Measurements from ENCODE around the gene NUTM2G.
"Not testable (repeated sequence)": the region's sequence is repeated elsewhere in the genome, so short reads cannot be mapped to it uniquely, and the experiment has no call there.

Gene NUTM2G, protein sequence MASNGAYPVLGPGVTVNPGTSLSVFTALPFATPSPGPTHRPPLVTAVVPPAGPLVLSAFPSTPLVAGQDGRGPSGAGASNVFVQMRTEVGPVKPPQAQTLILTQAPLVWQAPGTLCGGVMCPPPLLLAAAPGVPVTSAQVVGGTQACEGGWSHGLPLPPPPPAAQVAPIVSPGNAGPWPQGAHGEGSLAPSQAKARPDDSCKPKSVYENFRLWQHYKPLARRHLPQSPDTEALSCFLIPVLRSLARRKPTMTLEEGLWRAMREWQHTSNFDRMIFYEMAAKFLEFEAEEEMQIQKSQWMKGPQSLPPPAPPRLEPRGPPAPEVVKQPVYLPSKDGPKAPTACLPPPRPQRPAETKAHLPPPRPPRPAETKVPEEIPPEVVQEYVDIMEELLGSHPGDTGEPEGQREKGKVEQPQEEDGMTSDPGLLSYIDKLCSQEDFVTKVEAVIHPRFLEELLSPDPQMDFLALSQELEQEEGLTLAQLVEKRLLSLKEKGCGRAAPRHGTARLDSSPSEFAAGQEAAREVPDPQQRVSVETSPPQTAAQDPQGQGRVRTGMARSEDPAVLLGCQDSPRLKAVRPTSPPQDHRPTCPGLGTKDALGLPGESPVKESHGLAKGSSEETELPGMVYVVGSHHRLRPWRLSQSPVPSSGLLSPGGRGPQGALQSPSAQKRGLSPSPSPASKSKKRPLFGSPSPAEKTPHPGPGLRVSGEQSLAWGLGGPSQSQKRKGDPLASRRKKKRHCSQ

DNA sequence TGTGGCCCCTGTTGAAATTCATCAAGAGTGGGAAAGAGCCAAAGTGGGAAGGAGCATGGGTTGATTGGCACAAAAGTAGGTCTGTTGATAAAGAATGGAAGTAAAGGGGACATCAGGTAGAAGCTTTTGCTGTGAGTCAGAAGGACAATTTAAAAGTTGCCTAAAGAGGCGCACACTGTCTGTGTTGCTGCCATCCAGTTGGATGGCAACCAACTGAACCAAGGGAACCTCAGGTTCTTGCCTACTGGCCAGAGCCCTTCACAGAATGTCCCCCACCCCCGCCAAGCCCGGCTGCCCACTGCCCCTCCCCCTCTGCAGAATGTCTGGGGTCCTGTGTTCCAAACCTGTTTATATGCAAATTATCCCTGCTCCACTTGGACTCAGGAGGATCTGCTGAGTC, at the start of gene NUTM2G:
Gene NUTM2G (plus strand): TSS at position 301 of the 400 bp plus-strand sequence. CDS start 182 bp downstream, outside the sequence.
- DNase-seq (ENCODE audit: low read depth), result not testable (repeated sequence)

DNA sequence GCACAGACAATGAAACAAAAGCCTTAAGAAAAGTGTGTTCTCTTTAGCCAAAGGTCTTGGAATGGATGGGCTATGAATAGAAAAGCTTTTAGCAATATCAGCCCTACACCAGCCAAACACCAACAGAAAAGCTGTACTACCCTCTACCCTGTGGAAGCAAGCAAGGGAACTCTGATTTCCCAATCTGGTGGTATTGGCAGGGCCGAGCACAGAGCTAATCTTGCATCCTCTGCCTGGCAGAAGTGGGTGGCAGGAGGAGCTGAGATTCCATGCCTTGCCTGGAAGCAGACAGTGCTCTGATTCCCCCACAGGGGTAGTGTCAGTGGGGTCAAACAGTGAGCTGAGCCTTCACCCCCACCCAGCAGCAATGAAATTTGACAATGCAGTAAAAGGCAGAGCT, 44.7 kb upstream of the NUTM2G start:
- DNase-seq (ENCODE audit: low read depth), result peak; percentile 58

DNA sequence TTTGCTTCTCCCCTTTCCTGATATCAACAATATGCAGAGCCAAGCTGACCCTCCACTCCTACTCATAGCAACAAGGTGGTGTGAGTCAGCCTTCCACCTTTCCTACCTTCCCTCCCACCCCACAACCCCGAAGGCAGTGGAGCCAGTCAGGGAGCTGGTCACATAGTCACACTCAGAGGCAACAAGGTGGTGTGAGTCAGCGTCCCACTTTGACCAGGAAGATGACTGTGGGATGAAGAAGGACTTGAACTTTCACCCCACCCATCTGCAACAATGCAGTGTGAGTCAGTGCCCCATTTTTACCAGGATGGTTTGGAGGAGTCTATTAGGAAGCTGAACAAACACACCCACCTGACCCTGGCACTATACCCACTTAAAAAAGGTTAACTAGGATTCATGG, 44.2 kb upstream of the NUTM2G start:
- DNase-seq (ENCODE audit: low read depth), result peak; percentile 23

DNA sequence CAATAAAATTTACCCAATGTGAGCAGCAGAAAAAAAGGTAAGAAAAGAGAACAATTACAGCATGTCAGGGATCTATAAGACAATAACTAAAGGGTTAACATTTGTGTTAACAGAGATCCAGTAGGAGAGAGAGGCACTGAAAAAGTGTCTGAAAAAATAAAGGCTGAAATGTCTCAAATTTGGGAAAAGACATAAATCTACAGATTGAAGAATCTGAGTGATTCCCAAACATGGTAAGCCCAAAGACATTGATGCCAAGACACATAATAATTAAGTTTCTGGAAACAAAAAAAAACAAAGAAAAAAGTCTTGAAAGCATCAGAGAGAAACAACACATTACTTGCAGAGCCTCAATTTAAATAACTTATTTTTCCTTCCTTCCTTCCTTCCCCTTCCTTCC, 43.2 kb upstream of the NUTM2G start:
- no peak for DNase-seq (ENCODE audit: low read depth)

DNA sequence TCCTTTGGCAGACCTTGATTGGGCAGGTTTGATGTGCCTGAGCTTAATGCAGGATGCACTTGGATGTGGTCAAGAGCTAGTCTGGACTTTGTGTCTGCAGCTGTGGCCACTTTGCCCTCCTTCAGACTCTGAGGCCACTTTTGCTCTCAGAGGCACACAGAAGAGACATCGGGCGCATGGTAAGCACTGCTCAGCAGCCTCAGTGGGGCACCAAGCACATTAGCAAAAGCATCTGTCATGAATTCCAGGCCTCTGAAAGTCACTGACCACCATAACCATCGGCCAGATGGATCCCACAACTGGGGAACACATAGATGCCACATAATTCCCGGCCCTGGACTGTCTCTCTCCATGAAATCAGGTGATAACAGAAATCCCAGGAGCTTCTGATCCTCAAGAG, 40.1 kb upstream of the NUTM2G start:
- DNase-seq (ENCODE audit: low read depth), result no peak

DNA sequence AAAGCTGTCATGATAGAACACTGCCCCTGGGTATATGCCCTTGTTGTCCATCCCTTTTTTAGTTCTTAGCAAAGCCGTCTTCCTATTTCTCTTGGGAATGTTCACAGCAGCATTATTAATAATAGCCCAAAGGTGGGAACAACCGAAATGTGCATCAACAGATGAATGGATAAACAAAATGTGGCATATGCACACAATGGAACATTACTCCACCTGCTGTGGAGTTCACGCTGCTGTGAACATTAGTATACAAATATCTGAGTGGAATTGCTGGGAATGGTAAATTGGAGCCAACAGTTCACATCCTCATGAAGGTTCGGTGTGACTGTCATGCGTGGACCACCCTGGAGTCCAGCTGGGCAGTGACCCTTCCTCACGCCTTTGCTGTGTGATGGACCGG, 36.5 kb upstream of the NUTM2G start:
- DNase-seq (ENCODE audit: low read depth), result no peak

DNA sequence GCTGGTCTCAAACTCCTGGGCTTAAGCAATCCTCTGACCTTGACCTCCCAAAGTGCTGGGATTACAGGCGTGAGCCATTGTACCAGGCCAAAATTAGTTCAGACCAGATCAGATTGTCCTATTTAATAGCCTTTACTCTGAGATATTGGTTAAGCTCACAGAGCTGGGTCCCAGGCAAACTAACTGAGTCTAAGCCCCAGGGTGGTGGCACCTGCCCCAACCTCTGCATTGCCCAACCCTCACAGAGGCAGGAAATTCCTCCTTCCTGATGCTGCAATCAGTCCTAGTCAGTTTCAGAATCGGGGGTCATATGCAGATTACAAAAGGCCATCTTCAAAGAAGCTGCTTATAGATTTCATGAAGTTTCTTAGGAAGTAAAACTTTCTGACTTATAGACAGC, 28.6 kb upstream of the NUTM2G start:
- not testable (repeated sequence) for DNase-seq (ENCODE audit: low read depth)

DNA sequence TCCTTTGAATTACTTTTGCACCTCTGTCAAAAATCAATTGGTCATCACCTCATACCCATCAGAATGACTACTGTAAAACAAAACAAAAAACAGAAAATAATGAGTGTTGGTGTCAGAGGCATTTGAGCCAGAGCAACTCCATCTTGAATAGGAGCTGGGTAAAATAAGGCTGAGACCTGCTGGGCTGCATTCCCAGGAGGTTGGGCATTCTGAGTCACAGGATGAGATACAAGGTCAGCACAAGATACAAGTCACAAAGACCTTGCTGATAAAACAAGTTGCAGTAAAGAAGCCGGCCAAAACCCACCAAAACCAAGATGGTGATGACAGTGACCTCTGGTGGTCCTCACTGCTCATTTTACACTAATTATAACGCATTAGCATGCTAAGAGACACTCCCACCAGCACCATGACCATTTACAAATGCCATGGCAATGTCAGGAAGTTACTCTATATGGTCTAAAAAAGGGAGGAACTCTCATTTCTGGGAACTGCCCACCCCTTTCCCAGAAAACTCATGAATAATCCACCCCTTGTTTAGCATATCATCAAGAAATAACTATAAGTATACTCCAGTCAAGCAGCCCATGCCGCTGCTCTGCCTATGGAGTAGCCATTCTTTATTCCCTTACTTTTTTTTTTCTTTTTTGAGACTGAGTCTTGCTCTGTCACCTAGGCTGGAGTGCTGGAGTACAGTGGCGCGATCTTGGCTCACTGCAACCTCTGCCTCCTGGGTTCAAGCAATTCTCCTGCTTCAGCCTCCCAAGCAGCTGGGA, 23.5 kb upstream of the NUTM2G start:
- not testable (repeated sequence) for DNase-seq (ENCODE audit: low read depth)

DNA sequence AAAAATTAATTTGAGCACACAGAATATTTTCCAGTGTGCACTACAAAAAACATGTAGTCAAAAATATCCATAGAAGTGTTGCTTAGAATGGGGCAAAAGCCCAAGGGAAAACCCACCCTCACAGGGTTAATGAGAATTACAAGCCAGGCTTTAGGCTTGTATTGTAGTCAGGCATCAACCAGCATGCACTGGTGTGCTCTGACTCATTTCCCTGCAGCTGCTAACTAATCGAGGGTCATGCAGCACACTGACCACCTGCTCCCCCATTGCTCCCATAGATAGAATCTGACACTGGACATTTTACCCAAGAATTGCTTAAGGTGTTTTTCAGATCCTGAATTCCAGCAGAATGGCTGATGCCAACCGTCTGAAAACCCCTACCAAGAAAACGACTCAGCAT, 20.2 kb upstream of the NUTM2G start:
- DNase-seq (ENCODE audit: low read depth), result not testable (repeated sequence)

DNA sequence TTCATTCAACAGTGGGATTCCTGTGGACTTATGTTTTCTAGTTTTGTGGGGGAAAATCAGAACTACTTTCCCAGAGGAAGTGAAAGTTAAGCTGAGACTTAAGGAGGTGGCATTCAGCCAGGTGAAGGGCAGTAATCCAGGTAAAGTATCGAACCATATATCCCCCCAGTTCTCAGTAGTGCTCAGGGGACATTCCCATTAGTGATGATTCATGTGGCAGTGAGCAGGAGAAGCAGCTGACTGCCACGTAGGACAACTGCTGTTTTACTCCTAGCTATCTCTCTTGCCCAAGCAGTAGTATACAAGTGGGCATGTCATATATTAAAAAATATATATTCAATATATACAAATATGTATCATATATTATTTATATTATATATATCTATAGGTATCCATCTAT, 13.1 kb upstream of the NUTM2G start:
- DNase-seq (ENCODE audit: low read depth), result not testable (repeated sequence)

DNA sequence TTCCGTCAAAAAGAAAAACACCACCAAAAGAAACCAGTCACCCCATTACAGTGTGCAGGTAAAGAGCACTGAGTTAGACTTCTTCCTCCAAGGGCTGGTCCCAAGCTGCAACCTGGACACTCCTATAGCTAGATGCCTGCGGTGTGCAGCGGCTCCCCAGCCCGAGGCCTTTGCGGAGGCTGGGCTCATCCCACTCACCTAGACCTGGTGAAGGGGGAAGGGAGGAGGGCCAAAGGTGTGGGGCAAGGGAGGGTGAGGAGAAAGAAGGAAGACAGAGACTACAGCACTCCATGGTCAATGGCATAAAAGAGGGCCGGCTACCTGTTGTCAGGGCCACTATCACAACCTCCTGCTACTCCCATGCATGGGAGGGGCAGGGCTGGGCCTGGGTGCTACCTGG, 12.1 kb upstream of the NUTM2G start:
- not testable (repeated sequence) for DNase-seq (ENCODE audit: low read depth)

DNA sequence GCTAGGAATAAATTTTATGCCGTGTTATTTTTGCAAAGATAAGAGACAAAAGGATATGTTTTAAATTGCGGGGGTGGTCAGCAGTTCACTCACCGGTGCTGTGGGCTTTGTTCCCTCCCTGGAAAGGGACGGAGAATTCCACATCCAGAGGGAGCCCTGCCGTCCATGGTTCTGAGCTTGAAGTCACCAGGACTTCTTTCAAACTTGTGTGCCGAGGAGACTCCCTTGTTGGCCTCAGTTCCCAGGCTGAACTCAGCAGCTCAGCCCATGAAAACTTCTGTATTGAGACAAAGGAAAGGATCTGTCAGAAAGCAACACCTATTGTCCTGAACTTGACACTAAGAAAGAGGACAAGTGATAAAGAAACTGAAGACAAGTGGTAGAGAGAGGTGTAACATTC, 10.1 kb upstream of the NUTM2G start:
- DNase-seq (ENCODE audit: low read depth), result not testable (repeated sequence)

DNA sequence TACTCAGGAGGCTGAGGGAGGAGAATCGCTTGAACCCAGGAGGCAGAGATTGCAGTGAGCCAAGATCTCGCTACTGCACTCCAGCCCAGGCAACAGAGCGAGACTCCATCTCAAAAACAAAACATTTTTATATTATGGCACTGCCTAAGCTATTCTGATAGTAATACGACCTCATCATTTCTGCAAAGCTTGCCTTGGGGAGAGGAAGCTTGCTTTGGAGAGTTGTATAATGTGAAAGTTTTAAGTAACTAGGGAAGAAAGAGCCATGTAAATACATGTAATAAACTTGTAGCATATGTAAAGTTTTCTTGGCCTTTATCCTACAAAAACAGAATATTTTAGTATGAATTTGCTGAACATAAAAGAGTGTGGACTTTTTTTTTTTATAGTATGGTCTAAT, 7.8 kb upstream of the NUTM2G start:
- not testable (repeated sequence) for DNase-seq (ENCODE audit: low read depth)

DNA sequence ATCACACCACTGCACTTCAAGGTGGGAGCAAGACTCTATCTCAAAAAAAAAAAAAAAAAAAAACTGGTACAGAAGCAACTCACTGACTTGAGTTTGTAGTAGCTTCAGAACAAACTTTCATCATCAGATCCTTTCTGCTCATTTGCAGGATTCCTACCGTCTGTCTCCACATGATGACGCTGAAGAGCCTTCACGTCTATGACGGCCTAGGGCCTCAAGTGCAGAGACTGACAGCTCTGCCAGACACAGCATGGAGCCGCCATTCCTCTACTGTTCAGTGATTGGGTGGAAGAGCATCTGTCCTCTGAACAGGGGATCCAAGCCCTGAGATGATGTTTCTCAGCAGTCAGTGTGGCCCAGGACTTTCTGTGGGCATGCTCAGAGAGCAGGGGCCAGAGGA, 3.1 kb upstream of the NUTM2G start:
- not testable (repeated sequence) for DNase-seq (ENCODE audit: low read depth)

DNA sequence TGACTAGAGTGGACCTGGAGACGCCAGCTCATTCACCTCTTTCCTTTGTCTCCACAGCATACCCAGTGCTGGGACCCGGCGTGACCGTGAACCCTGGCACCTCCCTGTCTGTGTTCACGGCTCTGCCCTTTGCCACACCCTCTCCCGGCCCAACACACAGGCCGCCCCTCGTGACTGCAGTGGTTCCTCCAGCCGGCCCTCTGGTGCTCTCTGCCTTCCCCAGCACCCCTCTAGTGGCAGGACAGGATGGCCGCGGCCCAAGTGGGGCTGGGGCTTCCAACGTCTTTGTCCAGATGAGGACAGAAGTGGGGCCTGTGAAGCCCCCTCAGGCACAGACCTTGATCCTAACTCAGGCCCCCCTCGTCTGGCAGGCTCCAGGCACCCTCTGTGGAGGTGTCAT, 3.0 kb downstream of the NUTM2G start:
- DNase-seq (ENCODE audit: low read depth), result not testable (repeated sequence)

DNA sequence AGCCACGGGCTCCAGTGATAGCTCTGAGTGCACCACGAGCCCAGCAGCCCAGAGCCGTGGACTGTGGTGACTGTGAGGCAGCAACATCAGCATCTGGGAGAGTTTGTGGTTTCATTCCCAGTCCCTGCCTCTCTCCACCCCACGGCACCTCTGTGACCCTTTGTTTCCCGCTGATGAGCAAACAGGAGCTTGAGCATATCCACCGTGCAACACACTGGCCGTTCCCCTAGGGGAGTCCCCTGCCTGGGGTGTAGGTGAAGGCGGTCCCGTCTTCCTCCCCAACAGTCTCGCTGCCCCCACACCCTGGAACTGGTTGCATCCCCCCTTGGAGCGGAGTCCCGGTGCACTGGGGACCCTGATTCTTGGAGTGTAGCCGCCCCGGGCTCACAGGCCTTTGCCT, 5.5 kb downstream of the NUTM2G start:
- DNase-seq (ENCODE audit: low read depth), result not testable (repeated sequence)

DNA sequence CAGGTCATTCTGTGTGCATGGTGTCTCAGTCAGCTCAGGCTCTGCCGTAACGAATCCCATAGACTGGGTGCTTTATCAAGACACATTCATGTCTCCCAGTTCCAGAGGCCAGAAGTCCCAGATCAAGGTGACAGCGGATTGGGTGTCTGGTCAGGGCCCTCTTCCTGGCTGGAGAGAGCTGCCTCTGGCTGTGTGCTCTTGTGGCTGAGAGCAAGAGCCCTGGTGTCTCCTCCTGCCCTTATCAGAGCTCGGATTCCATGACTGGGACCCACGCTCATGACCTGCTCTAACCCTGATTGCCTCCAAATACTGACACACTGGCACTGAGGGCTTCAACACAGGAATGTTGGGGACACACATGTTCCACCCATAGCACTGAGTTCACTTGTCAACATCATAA, 6.1 kb downstream of the NUTM2G start:
- DNase-seq (ENCODE audit: low read depth), result not testable (repeated sequence)

DNA sequence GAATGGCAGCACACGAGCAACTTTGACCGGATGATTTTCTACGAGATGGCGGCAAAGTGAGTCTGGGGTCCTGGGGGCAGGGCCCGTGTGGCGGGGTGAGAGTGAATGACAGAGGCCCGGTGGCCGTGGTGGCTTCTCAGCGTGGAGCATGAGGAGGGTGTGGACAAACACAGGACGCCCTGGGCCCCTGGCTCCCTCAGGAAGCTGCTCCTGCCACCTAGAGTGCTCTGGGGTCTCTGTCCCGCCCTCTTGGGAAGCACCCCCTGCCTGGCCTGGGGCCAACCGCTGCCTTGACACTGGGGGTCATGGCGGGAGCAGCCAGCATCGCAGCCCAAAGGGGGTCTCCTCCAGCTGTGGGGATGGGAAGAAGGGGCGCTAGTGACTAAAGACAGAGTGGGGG, 6.8 kb downstream of the NUTM2G start:
- DNase-seq (ENCODE audit: low read depth), result not testable (repeated sequence)

DNA sequence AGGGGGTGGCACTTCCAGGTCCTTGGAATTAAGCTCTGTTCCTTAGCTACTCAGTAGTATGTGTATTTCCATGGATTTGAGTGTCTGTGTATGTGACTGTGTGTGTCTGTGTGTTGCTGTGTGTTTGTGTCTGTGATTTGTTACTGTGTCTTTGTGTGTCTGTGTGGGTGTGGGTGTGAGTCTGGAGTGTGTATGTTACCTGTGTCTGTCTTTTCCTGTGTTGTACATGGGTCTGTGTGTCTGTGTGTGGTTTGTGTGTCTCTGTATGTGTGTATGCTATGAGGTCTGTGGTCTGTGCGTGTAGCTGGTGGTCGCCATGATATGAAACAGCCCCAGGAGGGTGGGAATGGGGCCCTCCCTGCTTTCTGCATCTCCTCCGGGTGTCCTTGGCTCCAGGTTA, 8.8 kb downstream of the NUTM2G start:
- not testable (repeated sequence) for DNase-seq (ENCODE audit: low read depth)

DNA sequence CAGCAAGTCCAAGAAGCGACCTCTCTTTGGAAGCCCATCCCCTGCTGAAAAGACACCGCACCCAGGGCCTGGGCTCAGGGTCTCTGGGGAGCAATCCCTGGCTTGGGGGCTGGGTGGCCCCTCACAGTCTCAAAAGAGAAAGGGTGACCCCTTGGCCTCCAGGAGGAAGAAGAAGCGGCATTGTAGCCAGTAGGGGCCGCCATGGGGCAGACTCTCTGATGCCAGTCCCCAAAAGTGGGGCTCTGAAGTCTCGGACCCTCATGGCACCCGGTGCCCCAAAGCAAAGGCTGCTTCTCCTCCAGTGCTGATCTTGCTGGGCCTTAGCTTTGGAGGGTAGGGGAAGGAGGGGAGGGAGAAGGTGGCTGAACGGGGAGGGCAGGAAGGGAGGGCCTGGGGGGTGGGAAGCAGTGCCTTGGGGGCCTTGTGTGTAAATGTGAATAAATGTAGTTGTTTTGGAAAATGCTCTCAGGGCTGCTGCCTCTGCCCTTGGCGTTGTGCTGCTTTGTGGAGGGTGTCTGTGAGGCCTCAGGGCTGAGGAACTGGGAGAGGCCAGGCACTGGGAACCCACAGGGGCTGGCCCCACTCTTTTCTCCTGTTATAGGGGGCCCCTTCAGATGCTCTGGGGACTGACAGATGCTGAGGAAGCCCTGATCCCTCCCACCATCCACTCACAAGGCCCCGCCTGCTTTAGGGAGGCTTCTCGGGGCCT, 10.5 kb downstream of the NUTM2G start:
- DNase-seq (ENCODE audit: low read depth), result not testable (repeated sequence)

DNA sequence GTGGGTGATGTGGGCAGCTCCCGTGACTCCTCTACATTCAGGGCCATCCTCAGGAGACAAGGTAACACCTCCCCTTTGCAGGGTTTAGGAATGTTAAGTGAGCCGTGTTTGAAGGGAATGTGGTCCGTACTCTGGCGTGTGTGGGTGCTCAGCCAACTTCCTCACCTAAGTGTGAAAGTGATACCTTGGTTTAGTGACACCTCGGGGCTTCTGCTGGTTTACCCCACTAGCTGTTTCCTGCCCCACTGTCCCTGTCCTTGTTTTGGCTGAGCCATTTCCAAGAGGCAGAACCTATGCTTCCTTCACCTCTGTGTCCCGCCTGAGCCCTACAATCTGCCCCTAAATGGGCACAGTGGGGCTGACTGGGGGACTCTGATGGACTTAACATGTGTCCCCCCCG, 12.3 kb downstream of the NUTM2G start:
- DNase-seq (ENCODE audit: low read depth), result not testable (repeated sequence)

DNA sequence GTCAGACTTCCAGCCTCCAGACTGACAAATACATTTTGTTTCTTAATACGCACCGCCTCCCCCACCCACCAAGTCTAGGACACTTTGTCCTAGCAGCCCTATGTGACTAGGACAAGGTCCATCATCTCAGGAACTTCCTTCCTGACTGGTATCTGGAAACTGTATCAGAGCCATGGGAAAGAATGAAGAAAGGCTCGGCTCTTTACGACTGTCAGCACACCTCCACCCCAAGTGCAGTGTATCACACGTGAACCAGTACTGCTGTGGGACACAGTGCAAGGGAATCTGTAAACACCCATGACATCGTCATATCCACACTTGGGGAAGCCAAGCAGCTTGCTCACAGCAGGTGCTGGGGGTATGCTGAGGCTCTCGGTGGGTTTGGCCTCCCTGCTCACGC, 13.0 kb downstream of the NUTM2G start:
- DNase-seq (ENCODE audit: low read depth), result not testable (repeated sequence)
